A673 (cell line): ENCODE measurements around the gene CASD1. TPM values are rescaled to one million over a fixed set of nuclear protein-coding genes. Genes with fewer than 3 reads are reported as not detected.

Experiments used
- BruUV-seq: library from RNA; stranded (reverse); fragments of 400-500 nt; replicated peaks from 2 replicates; lab custom pipeline; 2021; lab: Mats Ljungman, UMichigan
- CTCF ChIA-PET: fragments of 300-600 bp; sonication (Branson Sonifier 250); formaldehyde crosslinking; loops from one replicate; lab custom pipeline; 2022; ENCODE audit warnings: antibody characterized with exemption; lab: Charles Lee
- POLR2A ChIA-PET: fragments of 300-600 bp; sonication (Branson Sonifier 250); formaldehyde crosslinking; loops from one replicate; lab custom pipeline; 2022; ENCODE audit warnings: antibody characterized with exemption; ENCODE audit not compliant: low non-redundant PET; lab: Charles Lee
- DNase-seq: peaks from one replicate; pipeline ENCODE4 v3.0.0-alpha.2; 2015; ENCODE audit warnings: low spot score
- H3K27ac ChIP-seq: fragments of 200-600 bp; sonication (generic); 2 replicates; pipeline ENCODE4 v1.5.1; 2016; ENCODE audit warnings: mixed run types, low read depth, mild to moderate bottlenecking, mixed read lengths, antibody characterized with exemption, low read length; ENCODE audit not compliant: poor library complexity, severe bottlenecking
- H3K27me3 ChIP-seq: fragments of 200-600 bp; sonication (generic); replicated peaks from 2 replicates; pipeline ENCODE4 v1.6.1; 2017; ENCODE audit warnings: mixed run types, low read depth, mild to moderate bottlenecking, mixed read lengths, antibody characterized with exemption, low read length; ENCODE audit not compliant: insufficient read depth, poor library complexity
- H3K36me3 ChIP-seq: fragments of 200-600 bp; sonication (generic); 2 replicates; pipeline ENCODE4 v1.6.1; 2016; ENCODE audit warnings: mixed run types, mild to moderate bottlenecking, mixed read lengths, antibody characterized with exemption, low read length; ENCODE audit not compliant: insufficient read depth, poor library complexity, severe bottlenecking
- H3K4me1 ChIP-seq: fragments of 200-600 bp; sonication (generic); 2 replicates; pipeline ENCODE4 v1.6.1; 2017; ENCODE audit warnings: mixed run types, mild to moderate bottlenecking, mixed read lengths, antibody characterized with exemption, low read length; ENCODE audit not compliant: insufficient read depth, poor library complexity, severe bottlenecking
- H3K4me3 ChIP-seq: fragments of 200-600 bp; sonication (generic); 2 replicates; pipeline ENCODE4 v1.5.1; 2016; ENCODE audit warnings: low read depth, mixed run types, mild to moderate bottlenecking, mixed read lengths, low read length; ENCODE audit not compliant: poor library complexity, severe bottlenecking
- H3K9me3 ChIP-seq: fragments of 200-600 bp; sonication (generic); 2 replicates; pipeline ENCODE4 v1.6.1; 2016; ENCODE audit warnings: mixed run types, low read depth, mild to moderate bottlenecking, mixed read lengths, antibody characterized with exemption, low read length; ENCODE audit not compliant: poor library complexity, severe bottlenecking
- CTCF ChIP-seq: fragments of 300-800, 200-600 bp; sonication (generic); conservative IDR thresholded peaks from 2 replicates; pipeline ENCODE4 v1.5.1; 2017; ENCODE audit warnings: low read depth, mild to moderate bottlenecking, antibody characterized with exemption, low read length, moderate library complexity, mixed read lengths
- EZH2 ChIP-seq: fragments of 200-600 bp; sonication (generic); IDR thresholded peaks from 2 replicates; pipeline ENCODE4 v1.6.1; 2017; ENCODE audit warnings: borderline replicate concordance, low read depth, mild to moderate bottlenecking, mixed read lengths, antibody characterized with exemption, low read length; ENCODE audit not compliant: poor library complexity, severe bottlenecking
- intact Hi-C: fragments of 100-400 bp; cut with micrococcal nuclease; formaldehyde crosslinking; loops from one replicate; pipeline ENCODE4 v1.10.0; 2022; ENCODE audit not compliant: unreplicated experiment
- total RNA-seq: library from RNA; stranded (reverse); gene quantifications from 2 replicates; pipeline ENCODE4 v1.2.3, GENCODE V29; 2021

CASD1 gene
- total RNA-seq, 1 experiment from 2014 or later = 17.0 TPM

GRCh38 chr7:94478648-94479214 lies 30.9 kb upstream of the CASD1 start:
- no peaks in the 10 kb centered on the region for H3K4me1 ChIP-seq
- no peaks in the 10 kb centered on the region for H3K27me3 ChIP-seq
- POLR2A ChIA-PET = no interaction called here
- no peaks in the 10 kb centered on the region for H3K36me3 ChIP-seq
- DNase-seq = no peak
- intact Hi-C loops = no loop called here
- no peak overlapping the region for H3K4me3 ChIP-seq
- TF ChIP-seq EZH2 (no peak), CTCF (no peak)
- no peak overlapping the region for H3K27ac ChIP-seq
- BruUV-seq = no TSS peak
- H3K9me3 ChIP-seq = no peaks in the 10 kb centered on the region
- CTCF ChIA-PET = interaction anchor here (0.6 kb wide), 1 partner anchor 768 kb away, joined by 3 read pairs; no protein-coding TSS in a partner anchor

- intact Hi-C loops = no loop called here
- Histone ChIP-seq H3K27ac (no peak overlapping the region), H3K36me3 (no peaks in the 10 kb centered on the region), H3K9me3 (no peaks in the 10 kb centered on the region), H3K4me1 (no peaks in the 10 kb centered on the region), H3K27me3 (no peaks in the 10 kb centered on the region), H3K4me3 (no peak overlapping the region)
- no TSS peak for BruUV-seq
- POLR2A ChIA-PET = no interaction called here
- TF ChIP-seq CTCF (no peak), EZH2 (no peak)
- CTCF ChIA-PET = no interaction called here
- DNase-seq = no peak
Observed at GRCh38 chr7:94481279-94481678, 28.3 kb upstream of the CASD1 start.

- no peaks in the 10 kb centered on the region for H3K4me1 ChIP-seq
- H3K4me3 ChIP-seq = no peak overlapping the region
- BruUV-seq = no TSS peak
- no peak for TF ChIP-seq EZH2
- TF ChIP-seq CTCF = no peak
- H3K9me3 ChIP-seq = no peaks in the 10 kb centered on the region
- ChIA-PET CTCF (interaction anchor here (0.7 kb wide), 1 partner anchor 275 kb away, joined by 5 read pairs; no protein-coding TSS in a partner anchor), POLR2A (no interaction called here)
- no peak overlapping the region for H3K27ac ChIP-seq
- DNase-seq = no peak
- H3K27me3 ChIP-seq = no peaks in the 10 kb centered on the region
- intact Hi-C loops = no loop called here
- H3K36me3 ChIP-seq = no peaks in the 10 kb centered on the region
Observed at GRCh38 chr7:94482796-94483195, 26.8 kb upstream of the CASD1 start.
